HS-5 (cell line): ENCODE results near the gene FAM199X.
"Not testable (repeated sequence)": the region's sequence is repeated elsewhere in the genome, so short reads cannot be mapped to it uniquely, and the experiment has no call there.

ENCODE experiments used
- DNase-seq: peaks from one replicate; pipeline ENCODE4 v3.0.0-alpha.2; 2012; ENCODE audit warnings: low read depth

Gene FAM199X

GRCh38 chrX:104189837-104190236 is 23.6 kb downstream of the FAM199X start:
- no peak for DNase-seq

DNA sequence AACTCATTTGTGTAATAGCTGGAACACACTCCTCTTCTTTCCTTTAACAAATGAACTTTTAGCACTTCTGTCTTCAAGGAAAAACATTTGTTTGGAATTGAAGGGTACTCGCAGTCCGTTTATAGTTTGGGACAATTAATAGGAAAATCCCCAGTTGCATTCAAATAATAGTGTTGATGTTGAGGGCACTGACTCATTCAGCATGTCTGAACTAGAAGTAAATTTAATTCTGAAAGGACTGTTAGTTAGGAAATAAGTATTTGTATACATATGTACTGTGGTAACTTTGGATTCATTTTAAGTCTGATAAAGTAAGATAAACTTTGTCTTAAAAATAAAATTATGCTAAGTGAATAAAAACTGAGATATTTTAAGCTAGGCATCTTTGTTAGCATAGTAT is 27.2 kb downstream of the FAM199X start:
- no peak for DNase-seq

DNA sequence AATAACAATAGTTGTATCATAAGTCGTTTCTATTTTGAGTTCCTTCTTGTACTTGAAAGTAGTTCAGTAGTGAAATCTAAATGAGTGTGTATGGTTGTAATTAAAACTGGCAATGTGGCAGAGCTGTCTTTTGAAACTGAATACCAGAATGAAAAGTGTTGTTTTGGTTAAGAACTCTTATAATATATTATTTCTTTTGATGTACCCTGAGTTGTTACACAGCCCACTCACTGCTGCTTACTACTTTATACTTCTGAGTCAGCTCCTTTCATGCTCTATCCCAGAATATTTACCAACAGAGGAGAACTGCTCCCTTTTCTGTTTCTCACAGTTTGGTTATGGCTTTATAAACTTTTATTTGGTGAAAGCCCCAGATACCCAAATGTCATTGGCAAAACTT is 28.8 kb downstream of the FAM199X start:
- DNase-seq, result no peak

DNA sequence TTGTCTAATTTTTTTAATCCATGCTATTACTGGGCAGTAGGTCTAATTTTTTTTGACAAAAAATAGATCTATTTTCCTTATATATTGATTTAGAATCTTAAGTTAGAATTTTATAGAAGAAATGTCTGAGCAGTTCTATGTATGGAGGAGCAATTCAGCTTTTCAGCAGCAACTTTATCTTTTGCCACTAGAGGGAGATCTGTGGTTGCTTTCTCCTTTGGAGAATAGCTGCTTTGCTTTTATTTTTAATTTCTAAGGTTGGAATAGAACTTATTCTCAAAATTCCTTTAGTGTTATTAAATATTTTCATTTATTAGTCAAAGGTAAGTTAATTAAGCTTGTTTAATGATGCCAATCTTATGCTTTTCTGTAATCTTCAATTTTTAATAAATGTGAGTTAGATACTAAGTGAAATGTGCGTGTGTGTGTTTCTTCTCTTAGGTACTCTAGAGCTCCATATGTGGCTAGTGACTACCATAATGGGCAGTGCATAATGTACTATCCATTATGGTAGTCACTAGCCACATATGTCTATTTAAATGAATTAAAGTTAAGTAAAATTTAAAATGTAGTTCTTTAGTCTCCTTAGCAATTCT is 29.3 kb downstream of the FAM199X start:
- DNase-seq, result no peak

DNA sequence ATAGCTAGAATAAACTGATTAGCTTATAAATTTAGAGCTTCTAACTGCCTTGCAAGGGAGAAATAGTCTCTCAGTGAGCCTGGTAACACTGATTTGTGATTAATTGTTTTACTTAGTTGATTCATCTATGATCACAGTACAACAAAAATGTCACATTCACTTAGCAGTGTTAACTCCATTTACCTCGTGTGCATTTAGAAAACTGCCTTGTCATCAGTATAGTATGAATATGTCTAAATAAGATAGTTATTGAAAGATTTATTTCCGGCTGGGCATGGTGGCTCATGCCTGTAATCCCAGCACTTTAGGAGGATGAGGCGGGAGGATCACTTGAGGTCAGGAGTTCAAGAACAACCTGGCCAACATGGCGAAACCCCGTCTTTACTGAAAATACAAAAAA is 39.3 kb downstream of the FAM199X start:
- no peak for DNase-seq

- no peak for DNase-seq
Observed at GRCh38 chrX:104211187-104211586, 44.9 kb downstream of the FAM199X start.

- not testable (repeated sequence) for DNase-seq
Observed at GRCh38 chrX:104230060-104230459, 63.8 kb downstream of the FAM199X start.
